NT2/D1 (cell line): ENCODE data around the gene SAMD10.

Experiments
- SUZ12 ChIP-seq: IDR thresholded peaks from 2 replicates; pipeline ENCODE4 v1.6.1; 2011; ENCODE audit not compliant: insufficient read length, insufficient read depth; ENCODE audit errors: extremely low read depth
- YY1 ChIP-seq: IDR thresholded peaks from 2 replicates; pipeline ENCODE4 v1.6.1; 2011; ENCODE audit not compliant: insufficient read length, insufficient read depth

GRCh38 chr20:63973160-63973479 is 6.3 kb downstream of the SAMD10 start:
- TF ChIP-seq SUZ12 = no peak
- no peak for TF ChIP-seq YY1
